HEK293T (cell line): ENCODE results near the gene NUTM1.

ENCODE experiments used
- ELF4 ChIP-seq: fragments of 450-650 bp; IDR thresholded peaks from 2 replicates; pipeline ENCODE4 v1.6.1; 2017; ENCODE audit warnings: antibody characterized with exemption
- FOXA1 ChIP-seq: fragments of 450-650 bp; IDR thresholded peaks from 2 replicates; pipeline ENCODE4 v1.6.1; 2016; ENCODE audit warnings: mild to moderate bottlenecking
- FOXK2 ChIP-seq: fragments of 450-650 bp; IDR thresholded peaks from 2 replicates; pipeline ENCODE4 v1.6.1; 2016; ENCODE audit warnings: mild to moderate bottlenecking
- L3MBTL2 ChIP-seq: fragments of 450-650 bp; conservative IDR thresholded peaks from 2 replicates; pipeline ENCODE4 v1.6.1; 2016; ENCODE audit warnings: mild to moderate bottlenecking
- SUZ12 ChIP-seq: fragments of 450-650 bp; IDR thresholded peaks from 2 replicates; pipeline ENCODE4 v1.6.1; 2016; ENCODE audit warnings: mild to moderate bottlenecking
- ZNF384 ChIP-seq: fragments of 450-650 bp; IDR thresholded peaks from 2 replicates; pipeline ENCODE4 v1.6.1; 2016

DNA sequence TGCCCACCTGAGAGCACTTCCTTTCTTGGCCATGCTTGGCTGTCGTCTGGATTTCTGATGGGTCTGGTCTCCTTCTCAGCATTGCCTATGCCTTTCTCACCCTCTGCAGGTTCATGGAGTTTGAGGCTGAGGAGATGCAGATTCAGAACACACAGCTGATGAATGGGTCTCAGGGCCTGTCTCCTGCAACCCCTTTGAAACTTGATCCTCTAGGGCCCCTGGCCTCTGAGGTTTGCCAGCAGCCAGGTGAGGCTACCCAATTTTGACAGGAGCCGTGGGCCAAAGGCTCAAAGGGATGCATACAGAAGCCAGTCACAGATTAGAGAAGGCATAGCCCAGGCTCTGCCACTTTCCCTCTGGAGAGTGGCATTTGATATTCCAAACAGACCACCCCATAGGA is 10.5 kb downstream of the NUTM1 start:
- TF ChIP-seq L3MBTL2, result no peak
- no peak for TF ChIP-seq ELF4
- TF ChIP-seq SUZ12, result no peak
- no peak for TF ChIP-seq FOXK2
- TF ChIP-seq FOXA1, result no peak
- no peak for TF ChIP-seq ZNF384
